NCI-H1105 (cell line): ENCODE measurements around the gene PRND.
"Not testable (repeated sequence)": the region's sequence is repeated elsewhere in the genome, so short reads cannot be mapped to it uniquely, and the experiment has no call there.

Experiments
- DNase-seq: peaks from one replicate; lab custom pipeline; 2025; lab: John Stamatoyannopoulos, UW

Gene PRND

DNA sequence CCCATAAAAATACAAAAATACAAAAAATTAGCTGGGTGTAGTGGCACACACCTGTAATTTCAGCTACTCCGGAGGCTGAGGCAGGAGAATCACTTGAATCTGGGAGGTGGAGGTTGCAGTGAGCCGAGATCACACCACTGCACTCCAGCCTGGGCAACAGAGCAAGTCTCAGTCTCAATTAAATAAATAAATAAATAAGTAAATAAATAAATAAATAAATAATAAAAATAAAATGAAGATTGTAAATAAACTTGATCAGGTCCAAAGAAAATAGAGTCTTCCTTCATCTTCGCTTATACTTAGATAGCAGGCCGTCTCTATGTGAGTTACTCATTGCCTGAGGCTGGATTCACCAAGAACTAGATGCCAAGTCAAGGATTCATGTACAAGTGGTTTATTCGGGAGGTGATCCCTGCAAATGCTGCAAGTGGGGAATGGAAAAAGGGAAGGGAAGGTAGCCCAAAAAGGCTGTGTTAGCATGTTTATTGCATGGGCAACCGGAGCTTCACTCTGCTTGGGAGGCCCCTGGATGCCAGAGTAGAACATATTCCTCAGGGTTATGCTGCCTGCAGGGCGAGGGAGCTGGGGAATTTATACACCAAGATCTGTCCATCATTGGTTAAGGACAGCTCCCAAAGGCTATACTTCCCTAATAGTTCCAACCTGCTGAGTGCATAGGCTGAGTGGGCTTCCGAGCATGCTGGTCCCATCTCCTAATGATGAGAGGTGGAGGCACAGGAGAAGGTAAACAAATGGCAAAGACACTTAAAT, 16.3 kb downstream of the PRND start:
- no peak for DNase-seq

DNA sequence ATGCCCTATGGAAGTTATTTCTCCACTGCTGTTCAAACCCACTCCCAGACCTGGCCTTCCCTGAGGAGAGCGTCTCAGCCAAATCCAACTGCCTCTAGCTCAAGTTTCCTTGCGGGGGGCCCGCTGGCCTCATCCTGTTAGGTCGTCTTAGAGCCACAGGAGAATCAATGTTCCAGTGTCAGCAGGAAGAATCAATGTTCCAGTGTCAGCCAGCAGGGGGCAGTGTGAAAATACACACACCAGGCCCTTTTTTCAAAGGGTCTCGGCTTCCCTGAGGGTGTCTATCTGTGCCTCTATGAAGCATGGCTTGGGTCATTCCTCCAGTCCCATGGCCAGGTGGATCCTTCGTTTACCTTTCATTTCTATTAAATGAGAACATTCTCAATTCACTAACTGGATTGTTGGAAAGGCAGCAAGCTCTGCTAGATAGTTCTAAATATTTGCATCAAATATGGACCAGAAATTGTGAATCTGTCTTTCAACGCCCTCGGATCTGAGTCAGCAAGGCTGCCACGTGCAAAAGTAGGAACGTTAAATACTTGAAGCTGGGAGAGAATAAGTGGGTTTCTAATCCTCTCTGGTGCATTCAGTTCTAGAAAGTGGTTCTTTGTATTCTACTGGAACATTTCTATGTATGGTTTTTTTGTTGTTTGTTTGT, 19.2 kb downstream of the PRND start:
- peak; percentile 14 for DNase-seq

DNA sequence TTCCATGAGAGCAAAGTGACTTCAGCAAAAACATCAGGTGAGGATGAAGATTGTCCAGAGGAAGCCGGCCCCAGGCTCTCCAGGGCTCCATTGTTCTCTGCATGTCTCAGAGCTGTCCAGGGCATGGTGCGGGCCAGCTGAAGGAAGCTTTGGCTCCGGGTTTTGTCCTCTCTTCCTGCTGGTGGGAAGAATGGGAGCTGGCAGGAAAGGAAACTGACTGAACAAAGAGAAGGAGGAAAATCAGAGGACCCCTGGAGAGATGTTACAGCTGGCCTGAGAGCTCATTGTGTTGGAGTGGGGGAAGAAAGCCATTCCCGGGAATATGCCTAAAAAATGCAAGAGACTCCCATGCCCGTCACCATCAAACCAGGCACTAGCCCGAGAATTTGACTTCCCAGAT, 27.1 kb downstream of the PRND start:
- DNase-seq = no peak

DNA sequence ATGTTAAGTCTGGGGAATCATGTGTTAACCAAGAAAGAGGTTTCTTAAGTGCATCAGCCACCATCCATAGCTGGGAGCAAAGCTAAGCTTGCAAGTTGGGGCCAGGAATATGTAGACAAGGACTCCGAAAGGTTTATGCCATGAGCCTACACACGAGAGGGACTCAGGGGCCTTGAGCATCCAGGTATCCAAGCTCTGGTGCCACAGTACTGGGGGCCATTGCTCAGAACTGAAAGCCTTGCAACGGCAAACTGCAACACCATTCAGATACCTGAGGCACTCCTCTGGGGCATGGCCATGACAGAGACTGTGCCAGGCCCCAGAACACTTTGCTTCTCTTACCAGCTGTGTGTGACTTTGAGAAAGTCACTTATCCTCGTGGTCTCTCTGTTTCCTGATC, 27.6 kb downstream of the PRND start:
- DNase-seq = no peak

- DNase-seq = no peak
Measured at GRCh38 chr20:4750381-4750780, 28.7 kb downstream of the PRND start.

- peak; percentile 14 for DNase-seq
Measured at GRCh38 chr20:4759100-4759884, 37.6 kb downstream of the PRND start.

- DNase-seq = no peak
Measured at GRCh38 chr20:4763261-4763660, 41.6 kb downstream of the PRND start.

GRCh38 chr20:4763723-4764510, 42.2 kb downstream of the PRND start:
- DNase-seq = no peak

DNA sequence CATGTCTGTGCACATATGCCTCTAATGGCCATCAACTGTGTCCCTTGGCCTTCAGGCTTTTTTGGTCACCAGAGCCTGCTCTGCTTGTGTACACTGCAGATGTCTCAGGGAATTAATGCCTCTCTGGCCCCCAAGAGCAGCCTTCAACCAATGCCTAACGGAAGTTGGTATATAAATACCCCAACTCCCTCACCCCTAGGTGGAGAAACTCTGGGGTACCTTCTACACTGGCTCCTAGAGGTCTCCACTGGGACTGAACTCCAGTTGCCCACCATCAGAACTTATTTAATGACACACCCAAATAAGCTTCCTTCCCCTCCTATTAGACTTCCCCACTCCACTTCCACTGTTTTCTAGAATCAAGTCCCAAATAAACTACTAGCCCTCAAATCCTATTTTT, 43.1 kb downstream of the PRND start:
- DNase-seq = no peak

DNA sequence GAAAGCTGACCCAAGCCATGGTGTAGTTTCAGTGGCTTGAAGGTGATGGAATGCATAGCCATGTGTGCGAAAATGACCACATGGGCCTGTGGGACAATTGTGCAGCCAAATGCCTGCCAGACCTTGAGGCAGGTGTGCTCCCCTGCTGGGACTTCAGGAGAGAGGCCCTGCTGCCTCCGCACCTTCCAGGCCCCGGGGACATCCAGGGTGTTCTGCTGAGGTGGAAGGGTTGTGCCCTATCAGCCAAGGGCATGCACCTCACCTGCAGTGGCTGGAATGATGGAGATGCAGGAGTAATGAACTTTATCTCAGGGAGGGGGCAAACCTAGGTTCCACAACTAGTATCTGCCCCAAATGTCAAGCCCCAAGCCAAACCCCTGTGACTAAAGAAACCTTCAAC, 44.0 kb downstream of the PRND start:
- no peak for DNase-seq

DNA sequence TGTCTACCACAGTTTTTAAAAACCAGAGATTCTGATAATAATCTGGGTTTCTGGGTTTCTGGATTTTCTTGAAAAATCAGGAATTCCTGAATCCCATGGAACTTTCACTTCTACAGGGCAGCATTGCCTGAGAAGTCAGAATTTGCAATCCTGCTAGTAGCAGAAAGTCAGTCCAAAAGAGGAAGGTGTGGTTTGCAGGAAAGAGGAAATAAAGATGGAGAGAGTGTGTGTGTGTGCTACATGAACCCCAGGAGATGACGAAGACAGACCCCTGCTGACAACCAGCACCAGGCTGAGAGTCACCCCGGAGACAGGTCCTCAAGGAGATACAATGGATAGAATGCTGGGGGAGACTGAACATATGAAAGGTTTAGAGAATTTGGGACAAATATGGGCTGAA, 44.9 kb downstream of the PRND start:
- no peak for DNase-seq

DNA sequence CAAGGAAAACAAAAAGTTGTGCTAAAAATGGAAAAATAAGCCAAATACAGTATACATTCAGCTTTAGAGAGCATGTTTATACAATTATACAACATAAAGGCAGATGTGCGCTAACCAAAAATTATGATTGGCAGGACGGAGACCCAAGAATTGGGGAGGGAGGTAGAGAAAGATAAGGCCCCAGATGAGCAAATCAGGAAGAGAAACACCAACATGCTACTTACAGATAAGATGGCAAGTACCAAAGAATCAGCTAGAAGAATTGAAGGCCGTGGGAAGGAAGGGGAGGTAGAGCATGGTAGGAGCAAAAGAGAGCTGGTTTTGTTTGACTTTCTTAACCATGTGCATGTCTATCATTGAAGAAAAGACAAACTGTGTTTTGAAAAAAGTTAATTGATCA, 45.4 kb downstream of the PRND start:
- DNase-seq = no peak

DNA sequence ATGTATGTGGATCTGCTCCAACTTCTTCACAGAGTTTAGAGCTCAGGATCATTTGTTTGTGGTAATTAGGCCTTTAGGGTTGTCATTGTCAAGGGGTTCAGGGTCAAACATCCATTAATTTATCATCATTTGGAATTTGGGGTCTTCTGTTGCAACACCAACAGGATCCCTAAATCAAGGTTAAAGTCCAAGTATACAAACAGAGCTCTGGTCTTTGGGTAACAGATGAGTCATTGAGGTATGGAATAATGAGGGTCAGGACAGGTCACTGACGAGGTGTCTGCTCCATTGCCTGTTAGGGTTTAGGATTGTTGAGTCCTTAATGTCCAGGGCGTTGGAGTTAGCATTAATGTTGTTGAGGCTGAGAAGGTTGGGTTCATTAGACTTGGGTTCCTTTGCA, 47.6 kb downstream of the PRND start:
- DNase-seq = no peak

DNA sequence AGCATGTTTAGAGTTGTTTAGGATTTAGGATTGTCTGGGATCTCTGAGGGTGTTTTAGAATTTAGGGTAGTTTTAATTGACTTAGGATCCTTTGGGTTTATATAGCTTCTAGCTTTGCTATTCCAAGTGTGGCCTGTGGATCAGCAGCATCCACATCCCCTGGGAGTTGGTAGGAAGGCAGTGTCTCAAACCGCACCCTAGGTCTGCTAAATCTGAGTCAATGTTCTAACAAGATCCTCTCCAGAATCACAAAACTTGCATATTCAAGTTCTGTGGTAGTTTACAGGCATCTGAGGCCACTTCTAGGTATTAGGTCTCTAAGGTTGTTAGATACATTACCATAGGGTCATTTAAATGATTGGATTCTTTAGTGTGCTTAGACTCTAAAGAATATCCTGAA, 48.3 kb downstream of the PRND start:
- DNase-seq = no peak

DNA sequence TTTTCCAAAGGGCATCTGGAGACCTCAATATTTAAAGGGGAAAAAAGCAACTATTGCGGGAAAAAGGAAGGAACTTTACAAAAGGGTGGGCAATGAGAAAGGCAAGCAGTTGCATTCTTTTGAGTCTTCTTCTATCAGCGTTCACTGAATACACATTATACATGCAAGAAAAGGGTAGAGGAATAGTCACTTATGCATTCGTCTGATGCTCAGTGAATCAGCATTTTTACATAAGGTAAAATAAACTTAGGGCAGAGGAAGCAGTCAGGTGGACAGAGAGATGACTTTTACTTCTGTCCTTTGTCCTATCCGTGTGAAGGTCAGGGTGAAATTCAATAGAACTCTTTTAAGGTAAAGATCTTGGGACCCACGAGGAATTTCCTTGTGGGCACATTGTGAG, 49.3 kb downstream of the PRND start:
- no peak for DNase-seq

DNA sequence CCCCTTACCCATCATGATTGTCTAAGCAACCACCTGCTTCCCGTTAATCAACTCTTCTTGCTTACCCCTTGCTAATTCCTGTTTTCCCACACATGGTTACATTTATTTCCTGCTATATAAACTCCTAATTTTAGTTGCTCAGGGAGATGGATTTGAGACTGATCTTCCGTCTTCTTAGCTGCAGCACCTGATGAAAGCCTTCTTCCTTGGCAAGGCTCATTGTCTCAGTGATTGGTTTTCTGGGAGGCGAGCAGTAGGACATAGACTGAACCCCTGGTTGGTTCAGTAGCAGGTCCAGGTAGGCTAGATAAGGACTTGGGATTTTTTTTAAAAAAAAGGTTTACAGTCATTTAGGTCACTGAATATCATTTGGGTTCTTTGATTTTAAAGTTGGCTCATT, 50.4 kb downstream of the PRND start:
- no peak for DNase-seq

DNA sequence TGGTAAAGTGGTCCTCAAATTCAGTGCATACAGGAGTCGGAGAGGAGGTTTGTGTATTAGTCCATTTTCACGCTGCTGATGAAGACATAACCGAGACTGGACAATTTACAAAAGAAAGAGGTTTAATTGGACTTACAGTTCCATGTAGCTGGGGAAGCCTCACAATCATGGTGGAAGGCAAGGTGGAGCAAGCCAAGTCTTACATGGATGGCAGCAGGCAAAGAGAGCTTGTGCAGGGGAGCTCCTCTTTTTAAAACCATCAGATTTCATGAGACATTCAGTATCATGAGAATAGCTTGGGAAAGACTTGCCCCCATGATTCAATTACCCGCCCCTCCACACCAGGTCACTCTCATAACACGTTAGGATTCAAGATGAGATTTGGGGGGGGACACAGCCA, 51.3 kb downstream of the PRND start:
- not testable (repeated sequence) for DNase-seq

- DNase-seq = no peak
Measured at GRCh38 chr20:4773736-4774135, 52.0 kb downstream of the PRND start.

- no peak for DNase-seq
Measured at GRCh38 chr20:4774207-4774606, 52.5 kb downstream of the PRND start.

DNA sequence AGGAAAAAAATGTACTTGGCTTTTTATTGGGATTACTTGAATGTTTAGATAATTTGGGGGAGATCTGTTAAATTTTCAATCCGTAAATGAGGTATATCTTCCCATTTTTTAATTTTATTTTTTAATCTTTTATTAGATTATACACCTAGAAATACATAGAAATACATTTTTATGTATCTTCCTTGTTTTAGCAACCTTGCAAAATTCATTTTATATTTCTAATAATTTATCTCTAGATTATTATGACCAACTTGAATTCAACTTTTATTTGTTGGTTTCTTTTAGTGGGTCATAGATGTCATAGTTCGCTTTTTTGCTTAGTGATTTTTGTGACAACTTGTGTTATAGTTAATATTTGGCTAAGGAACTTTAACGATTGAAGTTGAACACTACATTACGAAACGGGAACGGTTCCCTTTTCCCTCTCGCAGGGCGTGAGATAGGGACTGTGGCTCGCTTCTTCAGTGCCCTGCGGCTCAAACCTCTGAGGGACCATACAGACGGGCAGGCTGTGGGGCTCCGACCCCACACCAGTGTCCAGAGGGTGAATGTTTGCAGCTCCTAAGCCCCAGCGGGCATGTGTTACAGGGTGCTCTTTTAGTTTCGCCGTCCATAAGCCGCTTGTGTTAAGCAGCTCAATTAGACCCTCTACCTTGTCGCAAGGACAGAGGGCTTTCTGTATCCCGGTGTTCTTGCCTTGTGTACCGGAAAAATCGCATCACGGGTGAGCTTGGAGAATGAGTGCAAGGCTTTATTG, 53.8 kb downstream of the PRND start:
- DNase-seq = no peak

GRCh38 chr20:4776079-4776630, 54.4 kb downstream of the PRND start:
- no peak for DNase-seq
